GM12872 (cell line): ENCODE data around the gene GPR25.

Experiments used
- CTCF ChIP-seq: IDR thresholded peaks from 3 replicates; pipeline ENCODE4 v1.5.1; 2011; ENCODE audit warnings: low read depth, mild to moderate bottlenecking, low read length, moderate library complexity; ENCODE audit not compliant: insufficient read depth

GPR25 gene

GRCh38 chr1:200846398-200846797, 26.4 kb upstream of the GPR25 start:
- no peak for TF ChIP-seq CTCF

GRCh38 chr1:200849430-200849829, 23.4 kb upstream of the GPR25 start:
- TF ChIP-seq CTCF, result no peak

- TF ChIP-seq CTCF, result no peak
Observed at GRCh38 chr1:200850554-200850953, 22.2 kb upstream of the GPR25 start.

- TF ChIP-seq CTCF, result no peak
Observed at GRCh38 chr1:200856716-200857357, 15.9 kb upstream of the GPR25 start.

GRCh38 chr1:200857804-200858203, 15.0 kb upstream of the GPR25 start:
- TF ChIP-seq CTCF, result no peak

GRCh38 chr1:200861937-200862647, 10.7 kb upstream of the GPR25 start:
- TF ChIP-seq CTCF, result no peak

GRCh38 chr1:200862713-200863415, 9.9 kb upstream of the GPR25 start:
- TF ChIP-seq CTCF, result no peak
